GM18951 (cell line): ENCODE measurements around the gene RIMBP3B.
"Not testable (repeated sequence)": the region's sequence is repeated elsewhere in the genome, so short reads cannot be mapped to it uniquely, and the experiment has no call there.

Source experiments
- in situ Hi-C: fragments of 300-500 bp; cut with MboI; formaldehyde crosslinking; loops from one replicate; pipeline ENCODE4 v1.12.0; 2022; ENCODE audit warnings: low sequenced_read_pairs, mixed read lengths, inconsistent platforms; ENCODE audit not compliant: unreplicated experiment

Gene RIMBP3B

DNA sequence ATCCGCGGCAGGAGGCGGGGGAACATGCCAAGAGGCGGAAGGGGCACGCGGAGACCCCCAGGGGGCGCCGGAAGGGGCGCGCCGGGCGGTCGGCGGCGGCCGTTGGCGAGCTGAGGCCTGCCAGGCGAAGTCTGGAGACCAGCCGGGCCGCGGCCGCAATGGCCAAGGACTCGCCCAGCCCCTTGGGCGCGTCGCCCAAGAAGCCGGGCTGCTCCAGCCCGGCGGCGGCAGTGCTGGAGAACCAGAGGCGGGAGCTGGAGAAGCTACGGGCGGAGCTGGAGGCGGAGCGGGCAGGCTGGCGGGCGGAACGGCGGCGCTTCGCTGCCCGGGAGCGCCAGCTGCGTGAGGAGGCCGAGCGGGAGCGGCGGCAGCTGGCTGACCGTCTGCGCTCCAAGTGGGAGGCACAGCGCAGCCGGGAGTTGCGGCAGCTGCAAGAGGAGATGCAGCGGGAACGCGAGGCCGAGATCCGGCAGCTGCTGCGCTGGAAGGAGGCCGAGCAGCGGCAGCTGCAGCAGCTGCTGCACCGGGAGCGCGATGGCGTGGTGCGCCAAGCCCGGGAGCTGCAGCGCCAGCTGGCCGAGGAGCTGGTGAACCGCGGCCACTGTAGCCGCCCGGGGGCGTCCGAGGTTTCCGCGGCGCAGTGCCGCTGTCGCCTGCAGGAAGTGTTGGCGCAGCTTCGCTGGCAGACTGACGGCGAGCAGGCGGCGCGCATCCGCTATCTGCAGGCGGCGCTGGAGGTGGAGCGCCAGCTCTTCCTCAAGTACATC is at the start of gene RIMBP3B:
TSS of gene RIMBP3B (plus strand) at position 51 of the 767 bp plus-strand sequence. CDS start at position 159, 108 bp downstream.
- in situ Hi-C loops, result not testable (repeated sequence)

DNA sequence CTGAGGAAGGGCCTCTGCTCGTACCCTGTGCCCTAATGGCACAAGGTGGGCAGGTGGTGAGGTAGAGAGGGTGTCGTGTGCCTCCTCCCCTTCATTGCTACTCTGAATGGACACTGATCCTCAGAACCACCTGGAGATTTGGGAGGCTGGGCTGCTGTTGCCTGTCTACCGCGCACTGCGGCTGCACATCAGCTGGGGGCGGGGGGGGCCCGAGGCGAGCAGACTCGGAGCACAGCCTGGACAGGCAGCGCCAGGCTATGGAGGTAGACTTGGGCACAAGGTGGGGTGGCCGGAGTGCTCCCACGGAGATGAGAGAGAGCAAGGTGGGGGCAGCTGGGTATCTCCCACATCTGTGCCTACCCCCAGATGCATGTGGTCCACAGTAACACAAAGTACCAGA is 26.0 kb upstream of the RIMBP3B start:
- in situ Hi-C loops, result not testable (repeated sequence)

DNA sequence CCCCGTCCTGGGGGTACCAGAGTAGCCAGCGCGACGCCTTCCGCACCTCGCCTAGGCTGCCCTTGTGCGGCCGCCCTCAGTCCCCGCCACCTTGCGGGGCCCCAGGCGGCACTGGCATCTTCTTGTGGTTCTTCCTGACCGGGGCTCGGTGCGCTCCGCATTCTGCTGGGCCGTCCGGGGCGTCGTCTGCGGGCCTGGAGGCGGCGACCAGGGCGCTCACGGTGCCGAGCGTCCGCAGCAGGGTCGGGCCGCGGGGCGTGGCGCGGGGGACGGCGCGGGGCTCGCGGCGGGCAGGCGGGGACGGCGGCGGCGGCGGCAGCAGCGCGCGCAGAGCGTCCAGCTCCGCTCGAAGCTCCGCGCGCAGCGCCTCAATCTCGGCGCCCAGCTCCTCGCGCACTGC is 23.0 kb upstream of the RIMBP3B start:
- in situ Hi-C loops, result not testable (repeated sequence)

DNA sequence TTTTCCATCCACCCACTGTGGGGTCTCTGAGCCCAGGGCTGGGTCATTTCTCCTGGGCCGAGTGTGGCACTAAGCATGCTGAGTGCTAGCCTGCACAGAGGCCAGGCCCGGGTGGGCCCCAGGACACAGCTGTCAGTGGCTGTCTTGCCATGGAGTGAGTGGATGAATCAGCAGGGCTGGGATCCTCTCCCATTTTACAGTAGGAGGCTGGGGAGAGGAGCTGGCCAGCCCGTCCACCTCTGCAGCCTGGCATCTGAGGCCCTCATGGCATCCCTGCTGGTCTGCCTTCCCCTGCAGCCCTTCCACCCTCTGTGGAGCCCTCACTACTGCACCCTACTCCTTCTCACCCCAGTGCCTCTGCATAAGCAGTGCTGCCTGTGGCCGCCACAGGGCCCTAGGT is 21.1 kb upstream of the RIMBP3B start:
- in situ Hi-C loops, result not testable (repeated sequence)

DNA sequence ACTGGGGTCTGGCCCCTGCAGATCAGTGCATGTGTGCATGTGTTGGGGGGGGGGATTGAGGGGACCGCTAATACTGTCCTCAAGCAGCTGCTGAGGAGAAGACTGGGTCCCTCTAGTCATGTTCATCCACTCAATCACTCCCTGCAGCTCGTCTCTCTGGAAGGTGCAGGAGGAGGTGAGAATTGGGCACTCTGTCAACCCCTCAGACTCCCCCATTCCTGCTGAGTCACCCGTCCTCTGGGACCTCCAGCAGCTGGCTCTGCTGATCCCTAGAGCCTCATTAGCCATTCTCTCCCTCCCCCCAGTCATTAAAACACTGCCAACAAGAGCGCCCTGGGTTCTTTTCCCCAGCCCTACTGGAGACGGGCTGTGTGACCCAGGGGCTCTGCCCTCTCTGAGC is 20.5 kb upstream of the RIMBP3B start:
- in situ Hi-C loops, result not testable (repeated sequence)

- in situ Hi-C loops, result not testable (repeated sequence)
Measured at GRCh38 chr22:21363803-21364202, 19.7 kb upstream of the RIMBP3B start.

DNA sequence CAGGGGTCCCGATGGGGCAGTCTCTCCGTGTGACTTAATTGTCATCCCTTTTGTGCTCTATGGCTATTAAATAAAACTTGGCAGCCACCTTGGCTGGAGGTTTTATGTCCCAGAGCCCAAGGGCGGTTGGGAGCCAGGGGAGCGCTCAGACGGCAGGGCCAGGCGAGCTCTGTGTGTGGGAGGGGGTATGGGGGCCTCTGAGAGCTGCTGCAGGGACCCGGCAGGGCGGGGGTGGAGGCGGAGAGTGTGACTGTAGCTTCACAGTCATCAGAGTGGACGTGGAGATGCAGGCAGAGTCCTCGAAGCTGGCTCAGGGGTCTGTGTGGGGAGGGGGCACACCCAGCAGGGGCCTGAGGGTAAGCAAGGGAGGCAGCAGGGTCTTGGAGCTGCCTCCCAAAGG is 19.2 kb upstream of the RIMBP3B start:
- in situ Hi-C loops, result not testable (repeated sequence)

DNA sequence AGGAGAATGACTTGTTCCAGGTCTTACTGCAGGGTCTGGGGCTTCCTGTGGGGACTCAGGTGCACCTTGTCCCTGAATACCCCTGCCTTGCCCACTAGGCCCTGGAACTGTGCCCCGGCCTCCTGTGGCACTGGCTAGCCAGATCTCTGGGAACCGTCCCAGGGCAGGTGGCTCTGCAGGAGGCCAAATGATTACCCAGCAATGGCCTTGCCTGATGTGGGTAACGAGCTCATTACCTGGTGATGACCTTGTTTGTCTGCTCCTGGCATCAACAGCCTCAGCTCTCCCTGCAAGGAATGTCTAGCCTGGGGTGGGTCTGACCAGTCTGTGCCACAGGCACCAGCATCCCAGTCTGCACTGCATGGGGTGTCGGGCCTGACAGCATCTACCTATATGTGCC is 18.2 kb upstream of the RIMBP3B start:
- in situ Hi-C loops, result not testable (repeated sequence)

DNA sequence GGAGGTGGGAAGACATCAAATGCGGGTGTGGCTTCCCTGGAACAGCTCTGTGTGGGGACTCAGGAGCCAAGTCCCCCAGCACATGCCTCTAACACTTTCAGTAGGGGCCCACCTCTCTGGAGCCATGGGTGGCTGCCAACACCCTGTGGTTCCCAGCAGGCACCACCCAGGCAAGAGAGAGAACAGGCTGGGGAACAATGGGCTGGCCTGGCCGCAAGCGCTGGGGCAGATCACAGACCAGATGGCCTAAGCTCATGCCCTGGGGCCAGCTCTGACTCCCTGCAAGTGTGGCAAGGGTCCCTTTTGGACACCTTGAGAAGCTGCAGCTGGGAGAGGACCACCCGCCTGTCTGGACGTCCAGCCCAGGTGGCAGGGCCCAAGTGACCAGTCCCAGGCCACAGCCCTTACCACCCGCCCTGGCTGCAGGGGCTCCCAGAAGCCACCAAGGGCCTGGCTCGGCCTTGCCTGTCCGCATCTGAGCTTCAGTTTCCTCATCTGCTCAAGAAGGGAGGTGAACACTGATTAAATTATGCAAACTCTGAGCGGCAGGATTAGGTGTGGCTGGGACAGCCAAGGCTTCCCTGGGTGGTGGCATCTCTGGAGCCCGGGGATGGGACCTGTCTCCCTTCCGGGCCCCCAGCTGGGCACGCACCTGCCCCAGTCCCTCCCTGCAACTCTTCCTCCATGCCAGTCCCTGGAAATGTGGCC is 14.8 kb upstream of the RIMBP3B start:
- in situ Hi-C loops, result not testable (repeated sequence)

DNA sequence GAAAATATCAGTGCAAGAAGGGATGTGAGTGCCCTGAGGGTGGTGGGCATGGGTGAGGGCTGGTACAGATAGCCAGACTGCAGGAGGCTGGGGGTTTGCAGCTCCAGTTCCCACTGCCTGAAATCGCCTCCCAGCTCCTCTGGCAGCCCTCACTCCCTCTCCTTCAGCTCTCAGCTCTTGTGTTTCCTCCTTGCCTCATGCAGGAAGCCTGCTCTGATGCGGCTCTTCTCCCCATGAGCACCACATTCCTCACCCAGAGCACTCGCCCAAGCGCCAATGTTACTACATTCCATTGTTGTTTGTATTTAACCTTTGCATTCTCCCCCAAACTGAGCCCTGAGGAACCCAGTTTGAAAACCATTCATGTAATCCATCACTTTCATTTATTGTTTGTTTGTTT is 7.7 kb upstream of the RIMBP3B start:
- in situ Hi-C loops, result not testable (repeated sequence)

DNA sequence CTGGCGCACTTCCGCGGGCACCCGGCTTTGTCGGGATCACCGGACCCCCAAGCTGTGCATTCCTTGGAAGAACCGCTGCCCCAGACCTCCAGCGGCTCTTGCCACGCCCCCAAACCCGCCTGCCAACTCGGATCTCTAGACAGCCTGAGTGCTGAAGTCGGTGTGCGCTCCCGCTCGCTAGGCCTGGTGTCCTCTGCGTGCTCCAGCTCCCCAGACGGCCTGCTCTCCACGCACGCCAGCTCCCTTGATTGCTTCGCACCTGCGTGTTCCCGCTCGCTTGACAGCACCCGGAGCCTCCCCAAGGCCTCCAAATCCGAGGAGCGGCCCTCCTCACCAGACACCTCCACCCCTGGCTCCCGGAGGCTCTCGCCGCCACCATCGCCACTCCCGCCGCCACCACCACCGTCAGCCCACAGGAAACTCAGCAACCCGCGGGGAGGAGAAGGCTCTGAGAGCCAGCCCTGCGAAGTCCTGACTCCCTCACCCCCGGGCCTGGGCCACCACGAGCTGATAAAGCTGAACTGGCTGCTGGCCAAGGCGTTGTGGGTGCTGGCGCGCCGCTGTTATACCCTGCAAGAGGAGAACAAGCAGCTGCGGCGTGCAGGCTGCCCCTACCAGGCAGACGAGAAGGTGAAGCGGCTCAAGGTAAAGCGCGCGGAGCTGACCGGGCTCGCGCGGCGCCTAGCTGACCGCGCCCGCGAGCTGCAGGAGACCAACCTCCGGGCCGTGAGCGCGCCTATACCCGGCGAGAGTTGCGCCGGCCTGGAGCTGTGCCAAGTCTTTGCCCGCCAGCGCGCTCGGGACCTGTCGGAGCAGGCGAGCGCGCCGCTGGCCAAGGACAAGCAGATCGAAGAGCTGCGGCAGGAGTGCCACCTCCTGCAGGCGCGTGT is 1.2 kb downstream of the RIMBP3B start:
- in situ Hi-C loops, result not testable (repeated sequence)

GRCh38 chr22:21389480-21389879 is 5.9 kb downstream of the RIMBP3B start:
- in situ Hi-C loops, result not testable (repeated sequence)

- in situ Hi-C loops, result not testable (repeated sequence)
Measured at GRCh38 chr22:21390013-21390412, 6.5 kb downstream of the RIMBP3B start.

DNA sequence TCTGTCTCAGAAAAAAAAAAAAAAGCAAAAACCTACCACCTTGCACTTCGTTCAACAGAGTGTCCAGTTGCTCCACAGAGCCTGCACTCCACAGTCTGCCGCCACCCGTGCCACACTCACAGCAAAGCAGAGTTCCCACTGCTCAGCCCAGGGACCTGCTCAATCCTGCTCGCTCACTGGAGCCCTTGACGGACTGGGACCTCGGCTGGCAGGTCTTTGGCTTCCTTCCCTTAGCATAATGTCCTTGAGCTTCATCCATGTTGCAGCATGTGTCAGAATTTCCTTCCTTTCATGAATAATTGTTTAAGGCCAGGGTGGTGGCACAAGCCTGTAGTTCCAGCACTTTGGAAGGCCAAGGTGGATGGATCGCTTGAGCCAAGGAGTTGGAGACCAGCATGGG is 11.1 kb downstream of the RIMBP3B start:
- in situ Hi-C loops, result not testable (repeated sequence)

DNA sequence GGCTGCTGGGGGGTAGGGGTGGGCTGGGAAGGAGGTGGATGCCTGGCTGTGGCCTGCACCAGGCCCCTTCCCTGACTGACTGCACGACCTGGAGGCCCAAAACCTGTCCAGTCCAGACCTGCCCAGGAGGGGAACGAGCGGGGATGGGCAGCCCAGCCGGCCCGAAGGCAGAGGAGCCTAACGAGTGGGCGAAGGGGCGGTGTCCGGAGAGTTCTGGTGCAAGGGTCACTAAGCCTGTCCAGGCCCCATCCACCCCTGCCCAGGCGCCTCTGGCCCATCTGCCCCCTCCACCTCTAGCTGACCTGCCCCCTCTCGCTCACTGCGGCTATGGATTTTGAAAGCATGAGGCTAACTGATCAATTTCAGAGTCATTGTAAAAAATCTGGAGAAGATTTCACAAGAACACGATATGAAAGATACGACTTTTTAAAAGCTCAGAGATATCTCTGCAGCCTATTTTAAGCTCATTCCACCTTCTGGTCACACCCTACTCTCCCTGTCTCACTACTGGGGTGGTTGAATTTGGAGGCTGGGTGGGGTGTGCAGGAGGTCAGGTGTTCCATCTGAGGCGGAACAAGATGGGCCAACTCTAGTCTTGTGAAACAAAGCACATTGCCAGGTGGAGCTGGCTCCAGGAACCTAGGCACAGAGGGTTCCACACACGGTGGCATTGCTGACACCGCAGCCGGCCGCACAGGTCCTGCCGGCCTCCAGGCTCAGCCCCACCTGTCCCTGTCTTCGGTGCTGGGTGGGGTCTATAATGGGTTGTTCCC is 17.8 kb downstream of the RIMBP3B start:
- in situ Hi-C loops, result loop anchor here (25.0 kb wide), 1 partner anchor 236 kb away; the partner anchor contains the start of genes CCDC116, SDF2L1 and YDJC

- in situ Hi-C loops, result loop anchor here (25.0 kb wide), 1 partner anchor 234 kb away; the partner anchor contains the start of genes CCDC116, SDF2L1 and YDJC
Measured at GRCh38 chr22:21402763-21403314, 19.3 kb downstream of the RIMBP3B start.

DNA sequence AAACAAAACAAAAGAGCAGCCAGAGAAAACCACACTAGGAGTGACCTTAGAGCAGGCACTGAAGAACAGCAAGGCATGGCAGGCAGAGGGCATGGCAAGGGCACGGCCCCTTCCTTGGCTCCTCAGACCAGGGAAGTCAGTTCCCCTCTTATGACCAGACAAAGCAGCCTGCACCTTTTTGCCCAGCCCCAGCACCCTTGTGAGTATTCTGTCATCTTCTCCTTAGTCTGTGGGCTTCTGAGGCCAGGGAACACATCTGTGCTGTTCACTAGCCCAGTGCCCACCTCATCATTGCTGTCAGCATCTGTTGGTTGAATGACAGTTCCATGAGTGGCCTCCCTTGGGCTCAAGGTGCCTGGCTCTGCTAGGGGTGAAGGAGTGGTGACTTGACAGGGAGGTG is 23.6 kb downstream of the RIMBP3B start:
- in situ Hi-C loops, result loop anchor here (25.0 kb wide), 1 partner anchor 230 kb away; the partner anchor contains the start of genes CCDC116, SDF2L1 and YDJC

- in situ Hi-C loops, result loop anchor here (25.0 kb wide), 1 partner anchor 230 kb away; the partner anchor contains the start of genes CCDC116, SDF2L1 and YDJC
Measured at GRCh38 chr22:21407792-21408191, 24.2 kb downstream of the RIMBP3B start.

GRCh38 chr22:21416375-21416774 is 32.8 kb downstream of the RIMBP3B start:
- in situ Hi-C loops, result loop anchor here (25.0 kb wide), 1 partner anchor 221 kb away; the partner anchor contains the start of genes CCDC116, SDF2L1 and YDJC
